OCI-LY3 (cell line): ENCODE measurements around the gene PCNX3.

Experiments
- CTCF ChIP-seq: fragments of 200-600, 300-600 bp; sonication (generic); IDR thresholded peaks from 2 replicates; pipeline ENCODE4 v1.5.1; 2014; ENCODE audit warnings: antibody characterized with exemption, low read length, low read depth
- EZH2phosphoT487 ChIP-seq: fragments of 200-600 bp; shearing (Covaris generic); IDR thresholded peaks from 2 replicates; pipeline ENCODE4 v1.6.1; 2018; ENCODE audit warnings: antibody characterized with exemption, mixed run types, low read depth

DNA sequence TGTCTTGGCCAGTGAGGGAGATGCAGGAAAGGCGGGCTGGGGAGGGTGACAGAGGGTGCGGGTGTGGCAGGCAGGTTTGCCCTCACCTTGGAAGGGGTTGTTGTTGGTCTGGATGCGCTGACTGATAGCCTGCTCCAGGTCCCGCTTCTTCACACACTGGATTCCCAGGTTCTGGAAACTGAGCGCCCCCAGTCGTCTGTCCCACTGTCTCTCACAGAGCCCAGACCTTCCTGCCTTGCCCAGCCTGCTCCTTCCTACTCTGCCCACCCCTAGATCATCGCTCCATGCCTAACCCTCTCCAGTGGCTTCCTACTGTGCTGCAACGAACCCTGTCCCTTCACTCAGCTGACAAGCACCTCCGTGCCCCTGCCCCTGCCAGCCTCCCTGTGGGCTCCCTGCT, 44.5 kb downstream of the PCNX3 start:
- no peak for TF ChIP-seq CTCF
- no peak for TF ChIP-seq EZH2phosphoT487
